Calu3 (cell line): Measurements from ENCODE around the gene MRPL36. TPM values are rescaled to one million over a fixed set of nuclear protein-coding genes. Genes with fewer than 3 reads are reported as not detected.

Experiments used
- BruUV-seq: library from RNA; stranded (reverse); fragments of 400-500 nt; replicated peaks from 2 replicates; lab custom pipeline; 2021; lab: Mats Ljungman, UMichigan
- CTCF ChIA-PET: fragments of 300-600 bp; sonication (Branson Sonifier 250); formaldehyde crosslinking; loops from one replicate; lab custom pipeline; 2022; ENCODE audit warnings: antibody characterized with exemption; lab: Charles Lee
- DNase-seq: peaks from one replicate; pipeline ENCODE4 v3.0.0; 2022
- H3K27ac Mint-ChIP-seq: one replicate; pipeline ENCODE4 v1.8.0; 2022; ENCODE audit warnings: mixed read lengths; ENCODE audit not compliant: unreplicated experiment
- H3K27me3 Mint-ChIP-seq: one replicate; pipeline ENCODE4 v1.8.0; 2022; ENCODE audit warnings: mixed read lengths; ENCODE audit not compliant: unreplicated experiment
- H3K36me3 Mint-ChIP-seq: one replicate; pipeline ENCODE4 v1.8.0; 2022; ENCODE audit warnings: mild to moderate bottlenecking, moderate library complexity, mixed read lengths; ENCODE audit not compliant: insufficient read depth, unreplicated experiment
- H3K4me1 Mint-ChIP-seq: one replicate; pipeline ENCODE4 v1.8.0; 2022; ENCODE audit warnings: mild to moderate bottlenecking, low read depth, mixed read lengths; ENCODE audit not compliant: unreplicated experiment
- H3K4me3 Mint-ChIP-seq: one replicate; pipeline ENCODE4 v1.8.0; 2022; ENCODE audit warnings: mild to moderate bottlenecking, low read depth, moderate library complexity, mixed read lengths; ENCODE audit not compliant: unreplicated experiment
- H3K9me3 Mint-ChIP-seq: one replicate; pipeline ENCODE4 v1.8.0; 2022; ENCODE audit warnings: low read depth, mixed read lengths; ENCODE audit not compliant: unreplicated experiment
- CTCF ChIP-seq: fragments of 200-600 bp; IDR thresholded peaks from one replicate; pipeline ENCODE4 v1.8.0; 2022; ENCODE audit warnings: antibody characterized with exemption; ENCODE audit not compliant: unreplicated experiment
- intact Hi-C: fragments of 100-400 bp; cut with micrococcal nuclease; formaldehyde crosslinking; loops from one replicate; pipeline ENCODE4 v1.10.0; 2022; ENCODE audit not compliant: unreplicated experiment
- total RNA-seq: library from RNA; stranded (reverse); gene quantifications from 2 replicates; pipeline ENCODE4 v1.2.3, GENCODE V29; 2022

Gene MRPL36
- total RNA-seq, 1 experiment from 2014 or later = 55.5 TPM

- Mint-ChIP-seq H3K27me3 (no peaks in the 10 kb centered on the region), H3K9me3 (peaks cover 6% of the 10 kb centered on the region), H3K4me3 (no peak overlapping the region), H3K36me3 (peaks cover 14% of the 10 kb centered on the region), H3K4me1 (no peaks in the 10 kb centered on the region), H3K27ac (no peak overlapping the region)
- no peak for TF ChIP-seq CTCF
- DNase-seq = no peak
- intact Hi-C loops = no loop called here
- BruUV-seq = no TSS peak
- CTCF ChIA-PET = no interaction called here
These were observed 26.8 kb upstream of the MRPL36 start for GRCh38 chr5:1826235-1826980.

- no peak for DNase-seq
- no TSS peak for BruUV-seq
- intact Hi-C loops = no loop called here
- CTCF ChIA-PET = interaction anchor here (1.0 kb wide), 1 partner anchor 21 kb away, joined by 4 read pairs; no protein-coding TSS in a partner anchor
- no peaks in the 10 kb centered on the region for H3K27me3 Mint-ChIP-seq
- H3K4me1 Mint-ChIP-seq = no peaks in the 10 kb centered on the region
- TF ChIP-seq CTCF = no peak
- H3K36me3 Mint-ChIP-seq = peaks cover 14% of the 10 kb centered on the region
- peaks cover 6% of the 10 kb centered on the region for H3K9me3 Mint-ChIP-seq
- H3K27ac Mint-ChIP-seq = no peak overlapping the region
- H3K4me3 Mint-ChIP-seq = no peak overlapping the region
These were observed 25.5 kb upstream of the MRPL36 start for GRCh38 chr5:1824903-1825841.

GRCh38 chr5:1824109-1824821 lies 24.6 kb upstream of the MRPL36 start:
- Mint-ChIP-seq H3K4me3 (no peak overlapping the region), H3K9me3 (peaks cover 6% of the 10 kb centered on the region), H3K27me3 (no peaks in the 10 kb centered on the region), H3K4me1 (no peaks in the 10 kb centered on the region), H3K36me3 (peaks cover 9% of the 10 kb centered on the region), H3K27ac (no peak overlapping the region)
- no peak for DNase-seq
- BruUV-seq = no TSS peak
- no peak for TF ChIP-seq CTCF
- CTCF ChIA-PET = interaction anchor here (1.0 kb wide), 1 partner anchor 20 kb away, joined by 4 read pairs; no protein-coding TSS in a partner anchor
- intact Hi-C loops = no loop called here

GRCh38 chr5:1823381-1824034 lies 23.9 kb upstream of the MRPL36 start:
- peaks cover 6% of the 10 kb centered on the region for H3K9me3 Mint-ChIP-seq
- no peak overlapping the region for H3K27ac Mint-ChIP-seq
- no peak for TF ChIP-seq CTCF
- no peaks in the 10 kb centered on the region for H3K4me1 Mint-ChIP-seq
- no TSS peak for BruUV-seq
- intact Hi-C loops = no loop called here
- H3K4me3 Mint-ChIP-seq = no peak overlapping the region
- no peaks in the 10 kb centered on the region for H3K27me3 Mint-ChIP-seq
- CTCF ChIA-PET = no interaction called here
- no peak for DNase-seq
- H3K36me3 Mint-ChIP-seq = peaks cover 9% of the 10 kb centered on the region
